ENCODE measurements around the gene UHRF1.

DNA sequence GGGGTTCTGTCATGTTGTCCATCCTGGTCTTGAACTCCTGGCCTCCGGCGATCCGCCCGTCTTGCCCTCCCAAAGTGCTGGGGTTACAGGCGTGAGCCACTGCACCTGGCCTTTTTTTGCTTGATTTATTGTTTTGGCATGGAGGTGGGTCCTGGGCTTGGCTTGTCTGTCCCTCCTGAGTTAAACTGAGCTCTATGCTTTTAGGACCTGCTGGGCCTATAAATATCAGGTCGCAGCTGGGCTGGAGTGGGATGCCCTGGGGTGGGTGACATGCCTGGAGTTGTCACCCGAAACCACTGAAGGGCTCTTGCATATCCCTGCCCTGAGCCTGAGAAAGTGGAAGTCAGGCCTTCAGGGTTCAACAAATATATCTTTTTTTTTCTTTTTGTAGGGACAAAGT is 12.2 kb upstream of the UHRF1 start:
- TF ChIP-seq POLR2A (IDR thresholded peaks at IDR 0.05), result no peak
- TF ChIP-seq, protein P1, sequence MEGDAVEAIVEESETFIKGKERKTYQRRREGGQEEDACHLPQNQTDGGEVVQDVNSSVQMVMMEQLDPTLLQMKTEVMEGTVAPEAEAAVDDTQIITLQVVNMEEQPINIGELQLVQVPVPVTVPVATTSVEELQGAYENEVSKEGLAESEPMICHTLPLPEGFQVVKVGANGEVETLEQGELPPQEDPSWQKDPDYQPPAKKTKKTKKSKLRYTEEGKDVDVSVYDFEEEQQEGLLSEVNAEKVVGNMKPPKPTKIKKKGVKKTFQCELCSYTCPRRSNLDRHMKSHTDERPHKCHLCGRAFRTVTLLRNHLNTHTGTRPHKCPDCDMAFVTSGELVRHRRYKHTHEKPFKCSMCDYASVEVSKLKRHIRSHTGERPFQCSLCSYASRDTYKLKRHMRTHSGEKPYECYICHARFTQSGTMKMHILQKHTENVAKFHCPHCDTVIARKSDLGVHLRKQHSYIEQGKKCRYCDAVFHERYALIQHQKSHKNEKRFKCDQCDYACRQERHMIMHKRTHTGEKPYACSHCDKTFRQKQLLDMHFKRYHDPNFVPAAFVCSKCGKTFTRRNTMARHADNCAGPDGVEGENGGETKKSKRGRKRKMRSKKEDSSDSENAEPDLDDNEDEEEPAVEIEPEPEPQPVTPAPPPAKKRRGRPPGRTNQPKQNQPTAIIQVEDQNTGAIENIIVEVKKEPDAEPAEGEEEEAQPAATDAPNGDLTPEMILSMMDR (IDR thresholded peaks at IDR 0.05), result no peak
- no peak for TF ChIP-seq EP300 (IDR thresholded peaks at IDR 0.05)
